Ishikawa (cell line): ENCODE measurements around the gene KRT7.

Experiments used
- RAD21 ChIP-seq: IDR thresholded peaks from 2 replicates; pipeline ENCODE4 v1.6.1; 2012; ENCODE audit warnings: low read depth
- TCF12 ChIP-seq: IDR thresholded peaks from 2 replicates; pipeline ENCODE4 v1.6.1; 2012; ENCODE audit warnings: low read depth
- YY1 ChIP-seq: IDR thresholded peaks from 2 replicates; pipeline ENCODE4 v1.6.1; 2012; ENCODE audit warnings: low read depth
- TF ChIP-seq, protein P1 (sequence below): IDR thresholded peaks from 2 replicates; pipeline ENCODE4 v1.6.1; 2012

DNA sequence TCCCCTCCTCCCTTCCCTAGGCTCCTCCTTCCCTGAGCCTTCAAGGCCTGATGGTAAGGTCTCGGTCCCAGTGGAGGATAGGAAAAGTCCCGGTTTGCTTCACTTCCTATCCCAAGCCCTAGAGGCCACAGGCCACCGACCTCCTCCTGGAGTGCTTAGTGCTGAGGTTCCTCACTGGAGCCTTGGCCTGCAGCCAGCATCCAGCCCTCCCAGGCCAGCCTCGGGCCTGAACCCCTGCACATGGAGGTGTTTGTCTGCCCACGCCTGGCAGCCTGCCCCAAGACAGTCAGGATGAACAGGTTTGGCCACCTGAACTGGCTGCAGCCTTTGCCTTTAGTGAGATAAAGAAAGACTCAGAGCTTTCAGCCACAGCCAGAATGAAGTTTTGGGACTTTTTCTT lies 15.8 kb upstream of the KRT7 start:
- TF ChIP-seq YY1 (peak; percentile 86), TCF12 (peak; percentile 98), RAD21 (peak; percentile 60)
- TF ChIP-seq, protein P1, sequence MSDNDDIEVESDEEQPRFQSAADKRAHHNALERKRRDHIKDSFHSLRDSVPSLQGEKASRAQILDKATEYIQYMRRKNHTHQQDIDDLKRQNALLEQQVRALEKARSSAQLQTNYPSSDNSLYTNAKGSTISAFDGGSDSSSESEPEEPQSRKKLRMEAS = peak; percentile 99
